Kidney epithelial cell (primary cell): Measurements from ENCODE around the gene DNAH1. TPM values are rescaled to one million over a fixed set of nuclear protein-coding genes. Genes with fewer than 3 reads are reported as not detected.

Experiments used
- DNase-seq: peaks from one replicate; pipeline ENCODE4 v3.0.0-alpha.2; 2010; ENCODE audit warnings: low read depth
- H3K27me3 ChIP-seq: 2 replicates; pipeline ENCODE4 v1.6.0; 2011; ENCODE audit warnings: low read length; ENCODE audit not compliant: control insufficient read depth, insufficient read depth
- H3K36me3 ChIP-seq: 2 replicates; pipeline ENCODE4 v1.5.1; 2011; ENCODE audit warnings: low read length; ENCODE audit not compliant: control insufficient read depth, insufficient read depth
- H3K4me3 ChIP-seq: 2 replicates; pipeline ENCODE4 v1.5.1; 2011; ENCODE audit warnings: low read depth, mild to moderate bottlenecking, control low read depth, low read length
- total RNA-seq: library from RNA; depleted of rRNA; stranded (reverse); fragments of >200 nt; gene quantifications from 2 replicates; pipeline ENCODE4 v1.2.3, GENCODE V29; 2015
- TF ChIP-seq, protein P1 (sequence below): IDR thresholded peaks from 2 replicates; pipeline ENCODE4 v1.5.1; 2011; ENCODE audit warnings: mild to moderate bottlenecking, moderate library complexity, low read length, control low read depth, inconsistent platforms; ENCODE audit not compliant: insufficient read depth, poor library complexity, severe bottlenecking

The DNAH1 gene
- total RNA-seq, 1 donor from 2014 or later, result 0.96 TPM

DNA sequence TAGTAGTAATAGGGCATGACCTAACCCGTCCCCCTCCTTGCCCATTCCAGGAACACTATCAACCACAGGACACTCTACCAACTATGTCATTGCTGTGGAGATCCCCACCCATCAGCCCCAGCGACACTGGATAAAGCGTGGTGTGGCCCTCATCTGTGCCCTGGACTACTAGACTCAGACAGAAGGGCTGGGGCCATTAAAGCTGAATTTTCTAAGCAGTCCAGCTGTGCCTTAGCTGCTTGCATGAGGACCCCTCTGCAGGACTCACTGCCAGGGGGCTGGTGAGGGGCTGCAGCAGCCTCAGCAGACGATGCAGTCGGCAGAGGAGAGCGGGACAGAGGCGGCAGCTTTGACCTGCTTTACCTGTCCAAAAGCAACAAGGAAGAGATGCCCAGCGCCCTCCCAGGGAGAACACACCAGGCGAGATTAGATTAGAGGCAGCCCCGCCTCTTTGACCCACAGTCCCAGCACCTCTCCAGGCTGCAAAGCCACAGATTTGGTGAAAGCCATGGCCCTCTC is 84.2 kb downstream of the DNAH1 start:
- Histone ChIP-seq H3K27me3 (peaks cover 4% of the 10 kb centered on the region), H3K4me3 (no peak overlapping the region), H3K36me3 (peaks cover 7% of the 10 kb centered on the region)
- DNase-seq, result no peak
- TF ChIP-seq, protein P1, sequence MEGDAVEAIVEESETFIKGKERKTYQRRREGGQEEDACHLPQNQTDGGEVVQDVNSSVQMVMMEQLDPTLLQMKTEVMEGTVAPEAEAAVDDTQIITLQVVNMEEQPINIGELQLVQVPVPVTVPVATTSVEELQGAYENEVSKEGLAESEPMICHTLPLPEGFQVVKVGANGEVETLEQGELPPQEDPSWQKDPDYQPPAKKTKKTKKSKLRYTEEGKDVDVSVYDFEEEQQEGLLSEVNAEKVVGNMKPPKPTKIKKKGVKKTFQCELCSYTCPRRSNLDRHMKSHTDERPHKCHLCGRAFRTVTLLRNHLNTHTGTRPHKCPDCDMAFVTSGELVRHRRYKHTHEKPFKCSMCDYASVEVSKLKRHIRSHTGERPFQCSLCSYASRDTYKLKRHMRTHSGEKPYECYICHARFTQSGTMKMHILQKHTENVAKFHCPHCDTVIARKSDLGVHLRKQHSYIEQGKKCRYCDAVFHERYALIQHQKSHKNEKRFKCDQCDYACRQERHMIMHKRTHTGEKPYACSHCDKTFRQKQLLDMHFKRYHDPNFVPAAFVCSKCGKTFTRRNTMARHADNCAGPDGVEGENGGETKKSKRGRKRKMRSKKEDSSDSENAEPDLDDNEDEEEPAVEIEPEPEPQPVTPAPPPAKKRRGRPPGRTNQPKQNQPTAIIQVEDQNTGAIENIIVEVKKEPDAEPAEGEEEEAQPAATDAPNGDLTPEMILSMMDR, result no peak

DNA sequence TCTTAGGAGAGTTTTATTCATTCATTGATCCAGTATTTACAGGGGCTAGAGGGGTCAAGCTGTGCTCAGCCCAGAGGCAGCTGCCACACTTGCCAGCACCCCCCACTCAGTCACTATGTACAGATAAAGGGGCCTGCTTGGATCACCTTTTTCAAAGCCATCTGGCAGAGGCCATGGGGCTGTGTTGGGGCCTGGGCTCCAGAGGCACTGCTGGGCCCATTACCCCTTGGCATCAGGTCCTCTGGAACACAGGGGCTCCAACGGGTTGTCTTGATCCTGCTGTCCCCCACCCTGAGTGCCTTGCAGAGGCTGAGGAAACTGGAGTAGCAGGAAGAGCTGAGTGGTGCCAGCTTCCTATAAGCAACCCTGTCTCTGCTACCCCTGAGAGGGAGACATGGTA is 84.9 kb downstream of the DNAH1 start:
- DNase-seq, result no peak
- no peak overlapping the region for H3K4me3 ChIP-seq
- no peaks in the 10 kb centered on the region for H3K27me3 ChIP-seq
- TF ChIP-seq, protein P1, result no peak
- H3K36me3 ChIP-seq, result peaks cover 8% of the 10 kb centered on the region

DNA sequence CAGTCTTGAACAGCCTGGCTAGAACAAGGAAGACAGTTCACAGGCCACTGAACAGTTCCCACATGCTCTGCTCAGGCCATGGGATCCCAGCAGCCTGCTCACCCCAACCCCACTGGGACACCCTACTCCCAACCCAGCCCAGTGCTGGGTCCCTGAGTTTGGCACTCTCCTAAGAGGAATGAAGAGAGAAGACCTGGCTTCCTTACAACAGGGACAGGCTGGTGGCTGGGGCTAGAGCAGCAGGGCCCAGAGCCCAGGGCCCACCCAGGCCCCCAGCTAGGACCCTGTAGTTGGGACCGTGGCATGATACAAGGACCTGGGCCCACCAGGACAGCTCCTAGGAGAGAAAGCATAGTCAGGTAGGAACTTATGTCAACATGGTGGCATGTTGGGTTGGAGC is 85.4 kb downstream of the DNAH1 start:
- no peak for DNase-seq

DNA sequence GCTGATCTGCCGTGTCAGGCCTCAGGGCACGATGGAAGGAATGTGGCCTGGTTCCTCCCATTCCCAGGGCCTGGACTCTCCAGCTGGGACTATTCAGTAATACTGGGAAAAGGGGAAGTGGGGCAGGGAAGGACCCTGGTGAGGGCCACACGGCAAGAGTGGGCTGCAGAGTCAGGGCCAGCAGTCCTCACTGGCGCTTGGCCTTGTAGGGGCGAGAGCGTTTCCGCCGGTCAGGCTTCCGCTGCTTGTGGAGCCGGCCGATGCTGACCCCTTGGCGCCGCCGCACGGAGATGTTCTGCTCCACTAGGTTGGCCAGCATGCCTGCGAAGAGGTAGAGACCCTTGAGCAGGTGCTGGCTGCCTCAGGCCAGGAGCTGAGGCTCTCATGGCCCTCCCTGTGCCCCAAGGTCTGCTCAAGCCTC is 86.0 kb downstream of the DNAH1 start:
- no peak for DNase-seq
- TF ChIP-seq, protein P1, result no peak
- Histone ChIP-seq H3K36me3 (peaks cover 8% of the 10 kb centered on the region), H3K27me3 (no peaks in the 10 kb centered on the region), H3K4me3 (no peak overlapping the region)

More for the DNA sequence above, 85.4 kb downstream of the DNAH1 start:
- Histone ChIP-seq H3K27me3 (no peaks in the 10 kb centered on the region), H3K36me3 (peaks cover 8% of the 10 kb centered on the region), H3K4me3 (no peak overlapping the region)
- TF ChIP-seq, protein P1, result no peak

DNA sequence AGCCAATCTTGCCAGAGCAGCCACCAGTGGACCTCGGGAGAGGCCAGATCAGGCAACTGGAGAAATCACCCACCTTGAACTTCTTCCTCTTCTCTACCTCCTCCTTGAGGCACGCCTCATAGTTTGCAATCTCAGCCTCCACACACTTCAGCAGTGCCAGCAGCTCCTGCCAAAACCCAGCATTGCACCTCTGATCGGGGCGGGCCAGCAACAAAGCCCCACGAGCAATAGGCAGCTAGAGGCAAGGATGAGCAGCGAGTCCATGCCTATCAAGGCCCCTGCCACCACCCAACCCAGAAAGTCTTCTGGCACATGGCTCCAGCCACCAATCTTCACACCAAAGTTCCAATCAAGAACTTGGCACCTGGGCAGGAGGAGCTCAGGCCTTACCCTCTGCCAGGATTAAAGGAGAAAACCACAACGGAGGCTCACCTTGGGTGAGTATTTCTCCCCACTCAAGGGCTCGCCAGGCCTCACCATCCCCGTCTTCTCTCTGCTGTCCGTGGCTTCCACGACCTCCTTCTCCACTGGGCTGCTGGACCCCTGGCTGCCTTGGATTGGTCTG is 86.7 kb downstream of the DNAH1 start:
- H3K27me3 ChIP-seq, result no peaks in the 10 kb centered on the region
- TF ChIP-seq, protein P1, result no peak
- H3K4me3 ChIP-seq, result no peak overlapping the region
- DNase-seq, result no peak
- peaks cover 8% of the 10 kb centered on the region for H3K36me3 ChIP-seq
